Neutrophil (primary cell): ENCODE data around the gene AKAP1.

Source experiments
- H3K27ac ChIP-seq: fragments of 200-600 bp; sonication (generic); 2 replicates; pipeline ENCODE4 v1.5.1; 2016; ENCODE audit warnings: mild to moderate bottlenecking, moderate library complexity
- H3K27me3 ChIP-seq: fragments of 200-600 bp; sonication (generic); 2 replicates; pipeline ENCODE4 v1.6.0; 2016; ENCODE audit warnings: mild to moderate bottlenecking
- H3K36me3 ChIP-seq: fragments of 200-600 bp; sonication (generic); 2 replicates; pipeline ENCODE4 v1.5.1; 2017
- H3K4me1 ChIP-seq, 2 experiments: fragments of 200-600 bp in 1 of 2; sonication (generic) in 1 of 2; 1 replicate in 1 of 2; 2 replicates in 1 of 2; pipeline versions ENCODE4 v1.5.1 to v1.6.1; 2013 to 2016; ENCODE audit warnings: low read depth in 1 of 2, low read length in 1 of 2, mild to moderate bottlenecking in 1 of 2, moderate library complexity in 1 of 2; ENCODE audit not compliant: control insufficient read depth in 1 of 2, insufficient read depth in 1 of 2
- H3K4me3 ChIP-seq, 2 experiments: fragments of 200-600 bp in 1 of 2; sonication (generic) in 1 of 2; 1 replicate in 1 of 2; 2 replicates in 1 of 2; pipeline ENCODE4 v1.5.1; 2013 to 2016; ENCODE audit warnings: low read depth in 1 of 2, low read length in 1 of 2, mild to moderate bottlenecking in 1 of 2, moderate library complexity in 1 of 2
- H3K9me3 ChIP-seq: fragments of 200-600 bp; sonication (generic); 2 replicates; pipeline ENCODE4 v1.5.1; 2016
- CTCF ChIP-seq: fragments of 200-600 bp; sonication (generic); IDR thresholded peaks from 2 replicates; pipeline ENCODE4 v1.5.1; 2016; ENCODE audit warnings: antibody characterized with exemption

AKAP1 gene

GRCh38 chr17:57124053-57124452, 39.0 kb downstream of the AKAP1 start:
- Histone ChIP-seq H3K27ac (no peak overlapping the region), H3K4me1 (no peaks in the 10 kb centered on the region), H3K27me3 (no peaks in the 10 kb centered on the region), H3K36me3 (peaks cover 3% of the 10 kb centered on the region), H3K4me3 (no peak overlapping the region), H3K9me3 (no peaks in the 10 kb centered on the region)
- TF ChIP-seq CTCF = no peak

- Histone ChIP-seq H3K27ac (no peak overlapping the region), H3K36me3 (no peaks in the 10 kb centered on the region), H3K9me3 (no peaks in the 10 kb centered on the region), H3K27me3 (no peaks in the 10 kb centered on the region), H3K4me3 (no peak overlapping the region), H3K4me1 (no peaks in the 10 kb centered on the region)
- no peak for TF ChIP-seq CTCF
These were observed 40.4 kb downstream of the AKAP1 start for GRCh38 chr17:57125406-57125805.

GRCh38 chr17:57125866-57126265, 40.8 kb downstream of the AKAP1 start:
- no peak overlapping the region for H3K4me3 ChIP-seq
- no peaks in the 10 kb centered on the region for H3K4me1 ChIP-seq
- H3K9me3 ChIP-seq = no peaks in the 10 kb centered on the region
- TF ChIP-seq CTCF = no peak
- H3K27ac ChIP-seq = no peak overlapping the region
- H3K36me3 ChIP-seq = no peaks in the 10 kb centered on the region
- H3K27me3 ChIP-seq = no peaks in the 10 kb centered on the region

- peak; percentile 78 for TF ChIP-seq CTCF
- Histone ChIP-seq H3K4me3 (no peak overlapping the region), H3K27me3 (peaks cover 9% of the 10 kb centered on the region), H3K36me3 (no peaks in the 10 kb centered on the region), H3K9me3 (no peaks in the 10 kb centered on the region), H3K27ac (no peak overlapping the region), H3K4me1 (peaks cover 0 to 3% of the 10 kb centered on the region in 2 experiments)
These were observed 45.8 kb downstream of the AKAP1 start for GRCh38 chr17:57130708-57131461.

- no peak for TF ChIP-seq CTCF
- H3K4me1 ChIP-seq = peaks cover 0 to 3% of the 10 kb centered on the region in 2 experiments
- H3K4me3 ChIP-seq = no peak overlapping the region
- no peaks in the 10 kb centered on the region for H3K36me3 ChIP-seq
- H3K9me3 ChIP-seq = no peaks in the 10 kb centered on the region
- peaks cover 18% of the 10 kb centered on the region for H3K27me3 ChIP-seq
- H3K27ac ChIP-seq = no peak overlapping the region
These were observed 47.6 kb downstream of the AKAP1 start for GRCh38 chr17:57132663-57133062.
